Measurements from ENCODE around the gene ADAMTSL1.

DNA sequence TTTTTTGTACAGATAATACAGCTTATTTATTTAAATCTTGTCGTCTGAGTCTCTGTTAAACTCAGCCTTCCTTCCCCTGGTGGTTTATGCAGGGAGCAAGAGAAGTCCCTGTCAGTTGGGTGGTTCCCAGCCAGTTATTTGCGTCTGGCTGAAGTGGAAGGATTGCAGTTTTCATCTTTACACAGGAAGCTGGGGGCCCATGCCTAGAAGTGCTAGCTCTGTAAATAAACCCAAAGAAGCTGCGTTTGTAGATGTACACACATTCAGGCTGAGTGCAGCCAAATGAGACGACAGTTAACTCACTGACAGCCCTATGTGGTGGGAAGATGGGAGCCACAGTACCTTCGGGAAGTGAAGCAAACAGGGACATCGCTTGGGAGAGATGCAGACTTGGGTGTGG is 437.0 kb downstream of the ADAMTSL1 start:
- TF ChIP-seq, protein P1, sequence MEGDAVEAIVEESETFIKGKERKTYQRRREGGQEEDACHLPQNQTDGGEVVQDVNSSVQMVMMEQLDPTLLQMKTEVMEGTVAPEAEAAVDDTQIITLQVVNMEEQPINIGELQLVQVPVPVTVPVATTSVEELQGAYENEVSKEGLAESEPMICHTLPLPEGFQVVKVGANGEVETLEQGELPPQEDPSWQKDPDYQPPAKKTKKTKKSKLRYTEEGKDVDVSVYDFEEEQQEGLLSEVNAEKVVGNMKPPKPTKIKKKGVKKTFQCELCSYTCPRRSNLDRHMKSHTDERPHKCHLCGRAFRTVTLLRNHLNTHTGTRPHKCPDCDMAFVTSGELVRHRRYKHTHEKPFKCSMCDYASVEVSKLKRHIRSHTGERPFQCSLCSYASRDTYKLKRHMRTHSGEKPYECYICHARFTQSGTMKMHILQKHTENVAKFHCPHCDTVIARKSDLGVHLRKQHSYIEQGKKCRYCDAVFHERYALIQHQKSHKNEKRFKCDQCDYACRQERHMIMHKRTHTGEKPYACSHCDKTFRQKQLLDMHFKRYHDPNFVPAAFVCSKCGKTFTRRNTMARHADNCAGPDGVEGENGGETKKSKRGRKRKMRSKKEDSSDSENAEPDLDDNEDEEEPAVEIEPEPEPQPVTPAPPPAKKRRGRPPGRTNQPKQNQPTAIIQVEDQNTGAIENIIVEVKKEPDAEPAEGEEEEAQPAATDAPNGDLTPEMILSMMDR (conservative IDR thresholded peaks at IDR 0.05; ENCODE audit: low read length), result no peak
- TF ChIP-seq EZH2phosphoT487 (IDR thresholded peaks at IDR 0.05; ENCODE audit: borderline replicate concordance, low read depth, low read length), result no peak
